GM21576 (cell line): ENCODE measurements around the gene ZFP69.

Source experiments
- ATAC-seq: cut with Tn5 transposase; IDR thresholded peaks from one replicate; pipeline ENCODE4 v1.9.1; 2021; ENCODE audit warnings: mild to moderate bottlenecking, moderate library complexity; ENCODE audit not compliant: unreplicated experiment

ZFP69 gene

DNA sequence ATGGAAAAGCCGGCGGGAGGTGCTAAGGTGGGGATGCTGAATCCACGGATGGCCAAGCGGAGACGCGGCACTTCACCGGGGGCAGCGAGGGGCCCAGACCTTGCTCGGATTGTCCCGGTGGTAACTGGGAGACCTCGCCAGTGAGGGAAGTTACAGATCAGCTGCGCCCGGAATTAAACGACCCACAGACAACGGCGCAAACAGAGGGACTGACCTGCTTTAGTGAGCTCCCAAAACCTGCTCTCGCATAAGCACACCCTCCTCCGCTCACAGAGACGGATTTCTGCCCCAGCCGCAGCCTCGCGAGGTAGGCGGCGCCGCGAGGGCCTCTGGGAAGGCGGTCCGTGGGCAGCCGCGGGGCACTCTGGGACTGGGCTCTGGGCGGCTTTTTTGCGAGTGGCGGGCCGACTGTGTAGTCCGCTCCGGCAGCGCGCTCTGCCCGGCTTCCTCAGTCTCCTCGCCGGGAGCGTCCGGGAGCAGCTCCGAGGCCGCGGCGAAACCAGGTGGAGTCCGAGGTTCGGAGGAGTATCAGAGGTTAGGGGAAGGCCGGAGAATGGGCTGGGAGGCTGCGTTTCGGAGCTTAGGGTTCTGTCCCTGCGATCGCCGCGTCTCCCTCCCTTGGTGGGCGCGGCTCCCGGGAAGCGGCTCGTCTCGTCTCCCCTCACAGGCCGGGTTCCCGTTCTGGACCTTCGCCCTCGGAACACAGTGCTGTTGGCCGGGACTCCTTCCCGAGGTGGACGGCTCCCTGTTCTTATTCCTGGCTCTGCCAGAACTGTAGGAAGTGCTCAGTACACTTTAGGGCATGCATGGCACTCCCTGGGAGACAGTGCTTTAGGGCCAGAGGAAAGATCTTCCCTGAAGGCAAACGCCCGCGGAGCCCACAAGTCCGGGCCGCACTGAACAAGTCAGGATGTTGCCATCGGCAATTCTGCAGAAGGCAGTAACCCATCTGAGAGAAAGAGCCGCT lies 31.6 kb downstream of the ZFP69 start, which contains the start of gene EXO5:
EXO5 (plus strand) TSS at position 393 of the 967 bp plus-strand sequence. CDS start 5,778 bp downstream, outside the sequence.
- peak; percentile 75 for ATAC-seq

GRCh38 chr1:40519517-40519916 lies 42.4 kb downstream of the ZFP69 start:
- no peak for ATAC-seq

DNA sequence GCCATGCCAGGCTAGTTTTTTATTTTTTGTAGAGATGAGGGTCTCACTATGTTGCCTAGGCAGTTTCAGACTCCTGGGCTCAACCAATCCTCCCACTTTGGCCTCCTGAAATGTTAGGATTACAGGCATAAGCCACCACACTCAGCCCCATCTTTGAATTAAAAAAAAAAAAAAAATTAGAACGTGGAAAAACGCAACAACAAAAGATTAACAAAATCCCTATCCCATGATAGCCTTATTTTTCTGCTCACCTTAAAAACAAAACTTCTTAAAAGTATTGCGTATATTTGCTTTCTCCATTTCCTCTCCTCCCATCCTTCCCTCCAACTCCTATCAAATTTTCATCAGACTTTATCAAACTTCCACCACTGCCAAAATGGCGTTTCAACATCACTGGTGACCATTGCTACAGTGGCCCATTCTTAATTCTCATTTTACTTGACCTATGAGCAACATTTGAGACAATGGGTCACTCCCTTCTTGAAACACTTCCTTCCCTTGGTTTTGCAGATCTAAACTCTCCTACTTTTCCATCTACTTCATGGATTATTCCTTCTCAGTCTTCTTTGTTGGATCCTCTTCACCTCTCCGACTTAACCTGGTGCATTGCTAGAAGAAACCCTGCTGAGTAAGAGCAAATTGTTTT lies 53.8 kb downstream of the ZFP69 start:
- no peak for ATAC-seq

DNA sequence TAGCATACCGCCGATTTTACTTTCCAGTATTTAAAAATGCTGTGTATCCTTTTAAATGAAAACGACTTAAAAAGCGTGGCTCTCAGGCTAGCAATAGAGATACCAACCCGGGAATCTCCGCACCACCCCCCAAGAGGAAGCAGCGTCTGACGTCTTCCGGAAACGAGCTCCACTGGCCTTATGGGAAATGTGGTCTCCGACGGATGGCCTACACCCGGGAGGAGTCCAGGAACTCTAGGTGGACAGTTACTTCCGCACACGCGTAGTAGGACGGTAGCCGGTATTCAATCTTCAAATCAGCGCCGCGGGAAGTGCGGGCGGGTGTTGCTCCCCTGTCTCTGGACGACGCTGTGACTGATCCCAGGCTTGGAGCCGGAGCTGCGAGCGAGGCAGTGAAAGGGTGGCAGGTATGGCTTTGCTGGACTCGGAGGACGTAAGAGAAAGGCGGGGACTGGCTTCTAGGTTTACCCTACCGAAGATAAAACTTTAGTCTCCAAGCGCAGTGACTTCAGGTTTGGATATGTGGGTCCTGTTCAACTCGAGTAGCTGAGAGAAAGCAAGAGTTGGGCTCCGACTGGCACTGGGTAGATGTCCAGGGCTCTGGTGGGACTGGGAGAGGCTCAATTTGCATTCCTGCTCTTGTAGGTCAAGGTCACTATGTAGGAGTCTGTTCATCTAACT lies 54.4 kb downstream of the ZFP69 start, which contains the start of gene ZNF684:
ZNF684 (plus strand) TSS at position 257 of the 681 bp plus-strand sequence. CDS start 1,530 bp downstream, outside the sequence.
- peak; percentile 97 for ATAC-seq

DNA sequence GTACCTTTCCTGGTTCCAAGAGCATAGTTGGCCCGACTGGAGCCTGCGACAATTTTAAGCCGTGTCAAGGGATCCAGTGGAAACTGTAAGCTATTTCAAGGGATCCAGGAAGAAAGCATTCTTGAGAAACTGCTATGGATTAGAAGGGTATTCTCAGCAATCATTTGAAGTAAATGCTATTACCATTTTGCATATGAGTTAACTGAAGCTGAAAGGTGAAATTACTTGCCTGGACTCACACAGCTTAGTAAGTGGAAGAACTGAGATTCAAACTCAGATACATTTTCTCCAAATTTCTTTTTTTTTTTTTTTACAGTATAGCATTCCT lies 54.9 kb downstream of the ZFP69 start:
- no peak for ATAC-seq

DNA sequence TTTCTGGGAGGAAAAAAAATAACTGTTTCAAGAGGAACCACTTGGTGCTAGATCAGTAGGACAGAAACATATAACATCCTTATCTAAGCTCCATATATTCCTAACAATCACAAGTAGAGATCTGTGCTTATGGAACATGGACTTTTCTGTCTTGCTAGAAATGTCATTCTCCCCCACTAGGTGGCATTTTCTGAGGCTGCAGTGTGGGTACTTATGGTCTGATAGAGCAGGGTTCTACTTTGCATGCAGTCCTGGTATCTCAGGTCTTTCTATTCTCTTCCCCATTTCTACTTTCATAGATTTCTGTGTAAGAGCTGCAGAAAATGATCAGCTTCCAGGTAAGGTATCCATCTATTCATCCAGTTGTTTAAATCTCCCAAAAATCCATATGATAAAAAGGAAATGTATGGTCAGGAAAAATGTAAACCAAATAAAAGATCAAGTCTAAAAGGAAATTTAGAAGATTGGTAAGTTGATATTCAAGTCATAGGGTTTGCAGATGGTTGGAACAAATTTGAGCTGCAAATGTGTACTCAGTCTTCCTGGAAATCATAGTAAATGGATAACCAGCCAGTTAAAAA lies 55.8 kb downstream of the ZFP69 start:
- ATAC-seq: no peak

DNA sequence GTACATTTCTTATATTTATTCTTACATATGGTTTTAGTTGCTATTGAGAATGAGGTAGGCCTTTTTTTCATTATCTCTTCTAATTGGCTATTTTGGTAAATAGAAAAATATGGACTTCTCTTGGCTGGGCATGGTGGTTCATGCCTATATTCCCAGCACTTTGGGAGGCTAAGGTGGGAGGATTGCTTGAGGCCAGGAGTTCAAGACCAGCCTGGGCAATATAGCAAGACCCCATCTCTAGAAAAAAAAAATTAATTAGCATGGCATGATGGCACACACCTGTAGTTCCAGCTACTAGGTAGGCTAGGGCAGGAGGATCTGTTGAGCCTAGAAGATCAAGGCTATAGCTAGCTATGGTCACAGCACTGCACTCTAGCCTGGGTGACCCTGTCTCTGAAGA lies 57.5 kb downstream of the ZFP69 start:
- ATAC-seq: no peak

DNA sequence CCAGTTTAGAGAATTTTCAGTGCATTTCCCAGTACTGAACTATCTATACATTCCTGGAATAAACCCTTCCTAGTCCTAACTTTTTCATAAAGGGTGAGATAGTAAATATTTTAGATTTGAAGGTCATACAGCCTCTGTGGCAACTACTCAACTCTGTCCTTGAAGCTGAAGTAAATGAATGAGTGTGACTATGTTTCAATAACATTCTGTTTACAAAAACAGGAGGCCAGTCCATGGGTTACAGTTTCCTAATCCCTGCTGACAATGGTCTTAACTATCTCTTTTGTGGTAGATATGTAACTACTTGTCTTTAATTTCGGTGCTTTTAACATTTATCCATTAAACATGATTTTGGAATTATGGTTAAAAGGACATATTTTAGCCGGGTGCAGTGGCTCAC lies 58.6 kb downstream of the ZFP69 start:
- ATAC-seq: no peak

GRCh38 chr1:40539338-40539737 lies 62.2 kb downstream of the ZFP69 start:
- no peak for ATAC-seq
